Uterus (tissue), 4 donors: ENCODE results near the gene C1orf105. TPM values are rescaled to one million over a fixed set of nuclear protein-coding genes. Genes with fewer than 3 reads are reported as not detected.

ENCODE experiments used
- DNase-seq, 2 donors: peaks; one replicate each; pipeline ENCODE4 v3.0.0-alpha.2; 2019 to 2020
- H3K27ac ChIP-seq, 2 donors: fragments of 200-600 bp; sonication (generic); 1 replicate in 1 of 2; 2 replicates in 1 of 2; pipeline ENCODE4 v1.5.1; 2016 to 2018
- H3K27me3 ChIP-seq, 2 donors: fragments of 200-600 bp; sonication (generic); one replicate each; pipeline ENCODE4 v1.5.1; 2018 to 2019; ENCODE audit warnings: control low read depth in 1 of 2
- H3K36me3 ChIP-seq, 2 donors: fragments of 200-600 bp; sonication (generic); one replicate each; pipeline ENCODE4 v1.5.1; 2019; ENCODE audit warnings: control low read depth in 1 of 2
- H3K4me1 ChIP-seq, 2 donors: fragments of 200-600 bp; sonication (generic); one replicate each; pipeline ENCODE4 v1.5.1; 2018 to 2019; ENCODE audit warnings: control low read depth in 1 of 2
- H3K4me3 ChIP-seq, 2 donors: fragments of 200-600 bp; sonication (generic); 1 replicate in 1 of 2; 2 replicates in 1 of 2; pipeline ENCODE4 v1.5.1; 2018 to 2019; ENCODE audit warnings: mild to moderate bottlenecking in 1 of 2
- H3K9me3 ChIP-seq, 2 donors: fragments of 200-600 bp; sonication (generic); one replicate each; pipeline ENCODE4 v1.5.1; 2019; ENCODE audit warnings: control low read depth in 1 of 2
- CTCF ChIP-seq, 4 experiments: fragments of 200-600 bp in 2 of 4; fragments of 450-650 bp in 2 of 4; sonication (generic) in 2 of 4; IDR thresholded peaks; one replicate each; pipeline ENCODE4 v1.5.1; 2016 to 2019; ENCODE audit warnings: antibody characterized with exemption in 4 of 4, mild to moderate bottlenecking in 2 of 4, moderate library complexity in 1 of 4
- POLR2A ChIP-seq, 2 donors: fragments of 450-650 bp; IDR thresholded peaks; one replicate each; pipeline ENCODE4 v1.6.1; 2016; ENCODE audit warnings: antibody characterized with exemption in 2 of 2, mild to moderate bottlenecking in 1 of 2, moderate library complexity in 1 of 2
- intact Hi-C: fragments of 100-400 bp; cut with DNase I; formaldehyde crosslinking; loops from one replicate; pipeline ENCODE4 v1.15.1; 2023; ENCODE audit warnings: low total_unique reads
- total RNA-seq, 4 donors: library from RNA; depleted of rRNA in 3 of 4; stranded (reverse); fragments of >200 nt in 3 of 4; gene quantifications; one replicate each; pipeline versions ENCODE4 v1.1.0 to v1.2.4, GENCODE V29; 2014 to 2023
- donor health status: DM: yes; HTN: yes; CAD: no.

C1orf105 gene
- total RNA-seq, 4 donors from 2014 or later: not detected

DNA sequence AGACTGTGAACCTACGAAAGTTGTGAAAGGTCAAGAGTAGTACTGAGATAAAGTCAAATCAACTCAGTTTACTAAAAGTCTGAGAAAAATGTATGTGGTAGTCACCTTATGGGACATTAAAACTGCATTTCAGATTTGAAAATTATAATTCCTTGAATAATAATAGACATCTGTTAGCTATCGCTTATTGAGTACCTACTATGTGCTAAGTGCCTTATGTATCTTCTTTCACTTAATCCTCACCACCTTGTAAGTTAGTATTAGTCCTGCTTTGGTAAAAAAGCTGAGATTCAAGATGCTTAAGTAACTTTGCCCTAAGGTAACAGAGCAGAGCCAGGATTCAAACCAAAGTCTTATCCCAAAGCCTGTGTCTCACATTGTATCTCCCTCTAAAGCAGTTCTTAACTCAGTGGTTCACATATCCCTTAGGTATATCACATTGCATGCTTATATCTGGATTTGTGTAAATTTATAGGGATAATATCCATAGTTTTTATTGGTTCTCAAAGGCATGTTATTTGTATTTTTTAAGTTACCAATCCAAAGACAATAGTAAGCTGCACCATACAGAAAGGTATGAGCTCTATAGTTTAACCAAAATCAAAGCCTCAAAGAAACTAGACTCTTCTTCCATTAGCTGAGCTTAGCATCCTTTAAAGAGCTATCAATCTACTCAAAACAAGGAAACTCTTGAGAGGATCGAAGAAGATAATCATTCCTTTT is 22.5 kb downstream of the C1orf105 start:
- Histone ChIP-seq H3K27ac (peak overlapping the region; percentile 79 to 84), H3K27me3 (no peaks in the 10 kb centered on the region), H3K9me3 (no peaks in the 10 kb centered on the region), H3K36me3 (no peaks in the 10 kb centered on the region), H3K4me3 (peak overlapping the region; percentile 81 to 94), H3K4me1 (peaks cover 0 to 3% of the 10 kb centered on the region in 2 donors)
- no peak for DNase-seq
- TF ChIP-seq POLR2A (IDR thresholded peaks at IDR 0.05): no peak
- no peak for TF ChIP-seq CTCF (IDR thresholded peaks at IDR 0.05)
- intact Hi-C loops: no loop called here

GRCh38 chr1:172443666-172444453 is 23.4 kb downstream of the C1orf105 start, which contains the start of gene PIGC:
Gene PIGC (minus strand): TSS chr1:172444069. CDS start chr1:172442622, 1,447 bp downstream.
- no peaks in the 10 kb centered on the region for H3K9me3 ChIP-seq
- H3K4me3 ChIP-seq: peak within 1 kb of the TSS; percentile 81 to 94
- no peaks in the 10 kb centered on the region for H3K36me3 ChIP-seq
- intact Hi-C loops: no loop called here
- H3K27ac ChIP-seq: peak within 1 kb of the TSS; percentile 79 to 84
- H3K4me1 ChIP-seq: peaks cover 0 to 3% of the 10 kb centered on the region in 2 donors
- DNase-seq: peak; percentile 88 to 90
- TF ChIP-seq CTCF (IDR thresholded peaks at IDR 0.05) (peak; percentile 80 to 90 (median 88)), POLR2A (IDR thresholded peaks at IDR 0.05) (peak in 1 of 2 donors; percentile 21)
- no peaks in the 10 kb centered on the region for H3K27me3 ChIP-seq

DNA sequence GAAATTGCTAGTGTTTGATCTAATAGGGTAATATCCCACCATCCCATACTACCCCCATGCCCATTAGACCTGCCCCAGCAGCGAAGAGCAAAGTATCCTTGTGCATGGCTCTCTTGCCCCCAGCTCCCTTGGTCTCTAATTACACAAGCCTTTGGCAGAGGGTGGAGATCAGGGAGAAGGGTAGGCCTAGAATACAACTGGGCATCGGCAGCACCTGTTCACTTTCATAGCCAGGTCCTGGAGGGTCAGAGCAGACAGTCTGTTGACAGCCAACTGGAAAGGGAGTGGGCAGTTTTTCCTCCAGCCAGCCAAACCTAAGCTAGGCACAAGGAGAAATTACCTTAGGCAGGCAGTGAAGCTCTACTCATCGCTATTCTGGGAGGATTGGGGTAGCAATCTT is 26.1 kb downstream of the C1orf105 start:
- Histone ChIP-seq H3K4me3 (no peak overlapping the region), H3K27ac (no peak overlapping the region), H3K4me1 (peaks cover 0 to 3% of the 10 kb centered on the region in 2 donors), H3K9me3 (no peaks in the 10 kb centered on the region), H3K36me3 (no peaks in the 10 kb centered on the region), H3K27me3 (no peaks in the 10 kb centered on the region)
- no peak for TF ChIP-seq CTCF (IDR thresholded peaks at IDR 0.05)
- TF ChIP-seq POLR2A (IDR thresholded peaks at IDR 0.05): no peak
- intact Hi-C loops: no loop called here
- no peak for DNase-seq

DNA sequence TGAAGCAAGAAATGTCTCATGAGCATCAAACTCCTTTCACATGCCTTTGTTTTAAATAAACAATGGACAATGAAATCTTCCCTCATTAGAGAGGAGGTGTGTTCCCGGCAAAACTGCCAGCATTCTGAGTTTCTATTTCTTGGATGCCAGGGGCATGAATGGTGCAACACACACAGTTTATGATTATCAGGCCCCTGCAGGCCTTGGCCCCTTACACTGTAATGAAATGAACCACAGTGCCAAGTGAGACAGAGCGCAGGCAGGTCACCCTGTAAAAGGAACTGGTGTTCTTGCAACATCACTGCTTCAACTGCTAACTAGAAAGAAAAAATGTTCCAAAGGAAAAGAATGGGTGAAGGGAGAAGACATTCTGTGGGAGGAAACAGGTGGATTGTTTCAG is 27.2 kb downstream of the C1orf105 start:
- Histone ChIP-seq H3K9me3 (no peaks in the 10 kb centered on the region), H3K4me1 (no peaks in the 10 kb centered on the region), H3K27me3 (no peaks in the 10 kb centered on the region), H3K36me3 (no peaks in the 10 kb centered on the region), H3K27ac (no peak overlapping the region), H3K4me3 (no peak overlapping the region)
- no peak for DNase-seq
- intact Hi-C loops: no loop called here
- TF ChIP-seq POLR2A (IDR thresholded peaks at IDR 0.05) (no peak), CTCF (IDR thresholded peaks at IDR 0.05) (no peak)
